GOT3 (cell line): ENCODE measurements around the gene STAB1.

ENCODE experiments used
- DNase-seq: peaks from one replicate; lab custom pipeline; 2025; ENCODE audit warnings: mixed read lengths; lab: John Stamatoyannopoulos, UW

Gene STAB1, protein sequence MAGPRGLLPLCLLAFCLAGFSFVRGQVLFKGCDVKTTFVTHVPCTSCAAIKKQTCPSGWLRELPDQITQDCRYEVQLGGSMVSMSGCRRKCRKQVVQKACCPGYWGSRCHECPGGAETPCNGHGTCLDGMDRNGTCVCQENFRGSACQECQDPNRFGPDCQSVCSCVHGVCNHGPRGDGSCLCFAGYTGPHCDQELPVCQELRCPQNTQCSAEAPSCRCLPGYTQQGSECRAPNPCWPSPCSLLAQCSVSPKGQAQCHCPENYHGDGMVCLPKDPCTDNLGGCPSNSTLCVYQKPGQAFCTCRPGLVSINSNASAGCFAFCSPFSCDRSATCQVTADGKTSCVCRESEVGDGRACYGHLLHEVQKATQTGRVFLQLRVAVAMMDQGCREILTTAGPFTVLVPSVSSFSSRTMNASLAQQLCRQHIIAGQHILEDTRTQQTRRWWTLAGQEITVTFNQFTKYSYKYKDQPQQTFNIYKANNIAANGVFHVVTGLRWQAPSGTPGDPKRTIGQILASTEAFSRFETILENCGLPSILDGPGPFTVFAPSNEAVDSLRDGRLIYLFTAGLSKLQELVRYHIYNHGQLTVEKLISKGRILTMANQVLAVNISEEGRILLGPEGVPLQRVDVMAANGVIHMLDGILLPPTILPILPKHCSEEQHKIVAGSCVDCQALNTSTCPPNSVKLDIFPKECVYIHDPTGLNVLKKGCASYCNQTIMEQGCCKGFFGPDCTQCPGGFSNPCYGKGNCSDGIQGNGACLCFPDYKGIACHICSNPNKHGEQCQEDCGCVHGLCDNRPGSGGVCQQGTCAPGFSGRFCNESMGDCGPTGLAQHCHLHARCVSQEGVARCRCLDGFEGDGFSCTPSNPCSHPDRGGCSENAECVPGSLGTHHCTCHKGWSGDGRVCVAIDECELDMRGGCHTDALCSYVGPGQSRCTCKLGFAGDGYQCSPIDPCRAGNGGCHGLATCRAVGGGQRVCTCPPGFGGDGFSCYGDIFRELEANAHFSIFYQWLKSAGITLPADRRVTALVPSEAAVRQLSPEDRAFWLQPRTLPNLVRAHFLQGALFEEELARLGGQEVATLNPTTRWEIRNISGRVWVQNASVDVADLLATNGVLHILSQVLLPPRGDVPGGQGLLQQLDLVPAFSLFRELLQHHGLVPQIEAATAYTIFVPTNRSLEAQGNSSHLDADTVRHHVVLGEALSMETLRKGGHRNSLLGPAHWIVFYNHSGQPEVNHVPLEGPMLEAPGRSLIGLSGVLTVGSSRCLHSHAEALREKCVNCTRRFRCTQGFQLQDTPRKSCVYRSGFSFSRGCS (N-terminal part only)

DNA sequence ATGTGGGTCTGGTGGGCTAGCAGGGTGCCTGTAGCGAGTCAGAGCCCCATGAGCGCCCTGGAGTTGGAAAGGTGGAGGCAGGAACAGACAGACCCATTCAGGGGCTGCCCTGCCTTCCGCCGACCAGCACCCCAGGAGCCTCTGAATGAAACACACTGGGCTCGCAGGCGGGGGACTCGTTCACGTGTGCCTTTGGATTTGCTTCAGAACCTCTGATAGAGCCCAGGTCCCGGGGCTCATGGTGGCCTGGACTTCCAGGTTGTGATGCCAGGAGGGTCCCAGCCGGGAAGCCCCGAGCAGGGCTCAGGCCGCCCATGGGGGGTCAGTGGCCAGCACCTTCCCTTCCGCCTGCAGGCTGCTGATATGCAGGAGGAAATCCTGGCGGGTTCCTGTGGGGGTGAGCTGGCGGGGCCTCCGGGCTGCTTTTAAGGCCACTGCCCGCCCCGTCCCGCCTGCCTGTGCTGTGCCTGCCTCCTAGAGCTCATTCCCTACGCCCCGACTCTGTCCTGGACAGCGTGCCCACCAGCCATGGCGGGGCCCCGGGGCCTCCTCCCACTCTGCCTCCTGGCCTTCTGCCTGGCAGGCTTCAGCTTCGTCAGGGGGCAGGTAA is at the start of gene STAB1:
Gene STAB1 (plus strand): TSS at position 453 of the 610 bp plus-strand sequence. CDS start 76 bp downstream, at position 529.
- no peak for DNase-seq

- no peak for DNase-seq
Measured at GRCh38 chr3:52446042-52446441, 49.1 kb upstream of the STAB1 start.

GRCh38 chr3:52446631-52447511 is 48.3 kb upstream of the STAB1 start:
- no peak for DNase-seq

- no peak for DNase-seq
Measured at GRCh38 chr3:52447512-52448355, 47.4 kb upstream of the STAB1 start.

- no peak for DNase-seq
Measured at GRCh38 chr3:52450489-52451236, 44.5 kb upstream of the STAB1 start.

GRCh38 chr3:52451237-52452083 is 43.7 kb upstream of the STAB1 start:
- no peak for DNase-seq

- no peak for DNase-seq
Measured at GRCh38 chr3:52452126-52452525, 43.0 kb upstream of the STAB1 start.

DNA sequence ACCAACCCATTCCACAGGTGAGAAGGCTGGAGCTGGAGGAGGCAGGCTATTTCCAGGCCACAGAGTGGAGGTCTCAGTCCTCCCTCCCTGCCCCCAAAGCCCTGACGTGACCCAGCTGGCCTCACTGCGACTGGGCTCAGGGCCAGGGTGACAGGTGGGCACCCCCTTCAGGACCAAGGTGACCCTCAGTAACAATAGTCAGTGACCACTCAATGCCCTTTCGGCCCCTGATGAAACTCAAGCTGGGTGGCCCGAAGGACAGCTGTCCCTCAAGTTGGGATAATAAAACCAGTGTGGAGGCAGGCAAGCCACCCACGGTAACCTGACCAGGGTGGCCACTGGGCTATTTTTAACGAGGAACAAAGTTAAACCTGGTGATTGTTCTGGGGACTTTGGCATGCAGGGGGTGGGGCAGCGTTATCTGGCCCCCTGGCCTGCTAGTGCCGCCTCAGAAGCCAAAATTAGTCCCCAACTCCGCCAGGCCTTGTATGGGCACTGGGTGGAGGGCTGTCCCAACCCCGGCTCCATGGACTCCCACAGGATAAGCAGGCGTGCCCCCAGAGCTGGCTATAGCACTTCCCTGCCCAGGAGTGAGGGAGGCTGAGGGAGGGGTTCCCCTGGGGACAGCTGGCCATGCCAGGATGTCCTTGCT is 42.4 kb upstream of the STAB1 start:
- no peak for DNase-seq

DNA sequence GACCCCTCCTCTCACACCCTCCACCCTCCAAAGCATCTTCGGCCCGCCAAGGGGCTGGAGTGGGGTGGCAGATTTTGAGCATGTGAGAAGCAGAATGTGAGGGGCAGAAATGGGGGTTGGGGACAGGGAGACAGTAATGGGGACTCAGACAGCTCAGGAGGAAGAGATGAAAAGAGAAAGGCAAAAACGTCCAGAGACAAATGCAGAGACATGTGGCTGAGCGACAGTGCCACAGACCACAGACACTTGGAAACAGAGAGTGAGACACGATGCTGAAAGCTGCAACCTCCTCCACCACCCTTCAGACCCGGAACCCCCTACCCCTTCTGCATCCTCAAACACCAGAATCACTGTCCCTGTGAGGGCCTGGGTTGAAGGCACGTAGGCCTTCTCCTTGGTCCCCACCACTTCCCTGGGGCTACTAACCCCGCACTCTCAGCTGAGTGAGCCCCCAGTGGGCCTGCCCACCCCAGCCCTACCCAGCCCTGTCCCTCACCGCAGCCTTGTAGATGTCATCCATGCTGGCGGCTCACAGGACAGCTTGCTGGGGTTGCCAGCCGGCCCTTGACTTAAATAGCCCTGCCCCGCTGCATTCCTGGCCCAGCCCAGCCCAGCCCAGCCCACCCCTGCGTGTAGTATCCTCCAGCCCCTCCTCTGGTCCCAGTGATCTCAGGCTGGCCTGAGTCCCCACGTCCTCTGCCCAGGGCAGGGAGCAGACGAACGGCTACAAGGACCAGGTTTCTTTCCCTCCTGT is 41.5 kb upstream of the STAB1 start, which contains the start of gene TNNC1:
Gene TNNC1 (minus strand): TSS at position 546 of the 754 bp plus-strand sequence. CDS start 26 bp downstream, at position 520.
- DNase-seq = no peak

- no peak for DNase-seq
Measured at GRCh38 chr3:52454250-52454937, 40.7 kb upstream of the STAB1 start.

DNA sequence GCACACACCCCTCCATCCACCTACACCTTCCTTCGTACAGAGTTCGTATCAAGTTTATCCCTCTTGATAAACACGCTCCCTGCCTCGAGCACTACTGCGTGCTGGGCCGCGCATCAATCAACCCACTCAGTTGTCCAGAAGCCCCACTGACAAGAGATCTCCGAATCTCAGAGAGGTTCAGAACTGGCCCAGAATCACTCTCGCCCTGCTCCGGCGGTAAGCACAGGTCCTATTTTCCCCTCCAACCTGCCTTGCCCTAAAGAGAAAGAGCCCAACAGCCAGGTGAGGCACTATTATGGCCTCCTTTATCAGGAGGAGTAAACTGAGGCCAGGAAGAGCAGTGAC is 40.2 kb upstream of the STAB1 start:
- DNase-seq = no peak

- DNase-seq = peak; percentile 69
Measured at GRCh38 chr3:52455283-52456168, 39.6 kb upstream of the STAB1 start, which contains the start of gene NISCH. NISCH (plus strand) TSS chr3:52455604; CDS start chr3:52455642, 38 bp downstream.

- no peak for DNase-seq
Measured at GRCh38 chr3:52456169-52456799, 38.9 kb upstream of the STAB1 start.

DNA sequence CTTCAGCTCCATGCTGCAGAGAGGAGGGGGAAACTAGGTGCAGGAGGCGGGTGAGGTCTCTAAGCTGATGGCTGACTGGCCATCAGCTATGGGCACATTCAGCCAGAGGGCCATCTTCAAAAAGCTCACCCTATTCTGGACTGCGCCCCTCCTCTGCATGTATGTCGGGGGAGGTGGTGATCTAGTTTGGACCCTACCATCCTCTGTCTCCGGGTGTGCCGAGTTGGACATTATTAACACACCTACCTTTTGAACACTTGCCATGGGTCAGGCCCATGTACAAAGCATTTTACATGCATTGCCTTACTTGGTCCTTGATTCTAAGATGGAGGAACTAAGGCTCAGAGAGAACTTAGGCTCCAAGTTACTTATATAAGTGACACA is 38.3 kb upstream of the STAB1 start:
- no peak for DNase-seq
